Right lobe of liver (tissue), 6 donors: ENCODE measurements around the gene SMIM10. TPM values are rescaled to one million over a fixed set of nuclear protein-coding genes. Genes with fewer than 3 reads are reported as not detected.

Experiments used
- ATAC-seq, 4 donors: fragments of 200-7000 bp; cut with Tn5 transposase; one replicate each; pipeline ENCODE4 v1.9.1; 2020; ENCODE audit warnings: mild to moderate bottlenecking in 4 of 4, moderate library complexity in 4 of 4
- DNase-seq, 3 donors: peaks; one replicate each; pipeline ENCODE4 v3.0.0-alpha.2; 2020
- H3K27ac ChIP-seq, 3 donors: fragments of 200-600 bp; one replicate each; pipeline ENCODE4 v1.8.0; 2022
- H3K27me3 ChIP-seq, 2 donors: fragments of 200-600 bp; one replicate each; pipeline ENCODE4 v1.8.0; 2022
- H3K36me3 ChIP-seq, 4 donors: fragments of 200-600 bp; sonication (generic) in 1 of 4; one replicate each; pipeline versions ENCODE4 v1.5.1 to v1.8.0; 2017 to 2022; ENCODE audit warnings: control low read depth in 1 of 4
- H3K4me1 ChIP-seq, 4 donors: fragments of 200-600 bp; sonication (generic) in 1 of 4; one replicate each; pipeline versions ENCODE4 v1.5.1 to v1.8.0; 2017 to 2022; ENCODE audit warnings: control low read depth in 1 of 4
- H3K4me3 ChIP-seq, 3 donors: fragments of 200-600 bp; one replicate each; pipeline ENCODE4 v1.8.0; 2022
- H3K9me3 ChIP-seq, 4 donors: fragments of 200-600 bp; sonication (generic) in 1 of 4; one replicate each; pipeline versions ENCODE4 v1.5.1 to v1.8.0; 2017 to 2022; ENCODE audit warnings: control low read depth in 1 of 4
- POLR2A ChIP-seq: fragments of 450-650 bp; IDR thresholded peaks from one replicate; pipeline ENCODE4 v1.6.1; 2017; ENCODE audit warnings: antibody characterized with exemption, mild to moderate bottlenecking
- WGBS: methylation state at CpG from one replicate; pipeline ENCODE4 v1.1.6; 2018; ENCODE audit warnings: low coverage, low lambda C conversion rate; ENCODE audit not compliant: insufficient coverage; ENCODE audit errors: missing lambda C conversion rate; 5-methylcytosine and 5-hydroxymethylcytosine counted together
- intact Hi-C, 2 donors: fragments of 100-400 bp; cut with DNase I; formaldehyde crosslinking; loops; one replicate each; pipeline versions ENCODE4 v1.11.2 to v1.14.1; 2022
- total RNA-seq, 6 experiments: library from RNA; depleted of rRNA in 2 of 6; stranded (reverse); fragments of >200 nt in 2 of 6; fragmentation: NEBNext Ultra II Directional in 3 of 6; extraction: Animal tissue kit (Norgen Biotek cat#: 25700) in 3 of 6; gene quantifications; one replicate each; pipeline versions ENCODE4 v1.1.0 to v1.2.4, GENCODE V29; 2016 to 2023
- TF ChIP-seq, protein P1 (sequence below), 4 donors: fragments of 200-600 bp in 3 of 4; fragments of 450-650 bp in 1 of 4; IDR thresholded peaks; one replicate each; pipeline versions ENCODE4 v1.5.1 to v1.8.0; 2016 to 2022; ENCODE audit warnings: antibody characterized with exemption in 4 of 4, mild to moderate bottlenecking in 2 of 4
- donor health status: DM: no; HTN: yes; CAD: no.
- donor health status: DM: no; HTN: no; CAD: no.
- donor health status: DM: no; HTN: no; CAD: no.
- donor health status: DM: no; HTN: yes; CAD: no.
- donor health status: DM: no; HTN: yes; CAD: no.

SMIM10 gene
- total RNA-seq, 6 experiments from 2014 or later = 0.13 to 0.86 (median 0.32) TPM

DNA sequence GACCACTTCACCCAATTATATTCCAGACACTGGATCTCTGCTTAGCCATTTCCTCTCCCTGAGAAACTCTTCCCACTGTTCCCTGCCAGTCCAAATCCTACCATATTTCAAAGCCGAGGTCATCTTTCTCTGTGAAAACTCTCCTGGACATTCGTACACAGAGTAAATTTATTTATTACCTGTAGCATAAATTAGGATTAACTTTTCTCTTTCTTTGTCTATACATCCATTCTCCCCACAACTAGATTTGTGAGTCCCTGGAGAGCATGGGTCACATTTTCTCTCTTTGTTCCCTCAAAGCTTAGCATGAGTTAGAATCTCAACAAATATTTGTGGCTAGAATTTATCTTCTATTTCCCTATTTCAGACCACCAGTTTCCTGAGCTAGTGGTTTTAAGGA lies 27.8 kb upstream of the SMIM10 start:
- no peaks in the 10 kb centered on the region for H3K36me3 ChIP-seq
- ATAC-seq (no peak), DNase-seq (no peak)
- 61% methylated on average over 2 of the region's 2 CpGs for WGBS
- intact Hi-C loops = no loop called here
- TF ChIP-seq, protein P1, sequence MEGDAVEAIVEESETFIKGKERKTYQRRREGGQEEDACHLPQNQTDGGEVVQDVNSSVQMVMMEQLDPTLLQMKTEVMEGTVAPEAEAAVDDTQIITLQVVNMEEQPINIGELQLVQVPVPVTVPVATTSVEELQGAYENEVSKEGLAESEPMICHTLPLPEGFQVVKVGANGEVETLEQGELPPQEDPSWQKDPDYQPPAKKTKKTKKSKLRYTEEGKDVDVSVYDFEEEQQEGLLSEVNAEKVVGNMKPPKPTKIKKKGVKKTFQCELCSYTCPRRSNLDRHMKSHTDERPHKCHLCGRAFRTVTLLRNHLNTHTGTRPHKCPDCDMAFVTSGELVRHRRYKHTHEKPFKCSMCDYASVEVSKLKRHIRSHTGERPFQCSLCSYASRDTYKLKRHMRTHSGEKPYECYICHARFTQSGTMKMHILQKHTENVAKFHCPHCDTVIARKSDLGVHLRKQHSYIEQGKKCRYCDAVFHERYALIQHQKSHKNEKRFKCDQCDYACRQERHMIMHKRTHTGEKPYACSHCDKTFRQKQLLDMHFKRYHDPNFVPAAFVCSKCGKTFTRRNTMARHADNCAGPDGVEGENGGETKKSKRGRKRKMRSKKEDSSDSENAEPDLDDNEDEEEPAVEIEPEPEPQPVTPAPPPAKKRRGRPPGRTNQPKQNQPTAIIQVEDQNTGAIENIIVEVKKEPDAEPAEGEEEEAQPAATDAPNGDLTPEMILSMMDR (IDR thresholded peaks at IDR 0.05) = no peak
- no peak for TF ChIP-seq POLR2A
- H3K4me3 ChIP-seq = no peak overlapping the region
- no peaks in the 10 kb centered on the region for H3K27me3 ChIP-seq
- H3K27ac ChIP-seq = no peak overlapping the region
- no peaks in the 10 kb centered on the region for H3K9me3 ChIP-seq
- no peaks in the 10 kb centered on the region for H3K4me1 ChIP-seq

DNA sequence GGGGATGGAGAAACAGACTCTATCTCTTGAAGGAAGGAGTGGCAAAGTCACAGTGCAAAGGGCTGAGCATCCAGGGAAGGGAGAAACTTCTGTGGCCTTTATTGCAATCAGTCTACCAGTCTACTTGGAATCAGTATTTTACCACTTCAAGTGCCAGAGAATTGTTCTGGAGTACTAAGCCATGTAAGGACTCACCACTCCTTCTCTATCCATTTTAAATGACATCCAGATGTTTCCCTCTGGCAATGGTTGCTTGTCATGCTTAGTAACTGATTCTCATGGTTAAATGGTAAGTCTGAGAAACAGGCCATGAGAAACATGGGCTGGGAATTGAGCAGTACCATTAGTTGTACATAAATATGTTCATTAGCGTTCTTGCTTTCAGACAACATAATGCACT lies 21.1 kb upstream of the SMIM10 start:
- DNase-seq (no peak), ATAC-seq (no peak)
- 50% methylated on average over 1 of the region's 1 CpG for WGBS
- intact Hi-C loops = no loop called here
- TF ChIP-seq, protein P1 (IDR thresholded peaks at IDR 0.05) = no peak
- no peak for TF ChIP-seq POLR2A
- Histone ChIP-seq H3K27ac (no peak overlapping the region), H3K4me1 (no peaks in the 10 kb centered on the region), H3K9me3 (no peaks in the 10 kb centered on the region), H3K4me3 (no peak overlapping the region), H3K27me3 (no peaks in the 10 kb centered on the region), H3K36me3 (no peaks in the 10 kb centered on the region)

DNA sequence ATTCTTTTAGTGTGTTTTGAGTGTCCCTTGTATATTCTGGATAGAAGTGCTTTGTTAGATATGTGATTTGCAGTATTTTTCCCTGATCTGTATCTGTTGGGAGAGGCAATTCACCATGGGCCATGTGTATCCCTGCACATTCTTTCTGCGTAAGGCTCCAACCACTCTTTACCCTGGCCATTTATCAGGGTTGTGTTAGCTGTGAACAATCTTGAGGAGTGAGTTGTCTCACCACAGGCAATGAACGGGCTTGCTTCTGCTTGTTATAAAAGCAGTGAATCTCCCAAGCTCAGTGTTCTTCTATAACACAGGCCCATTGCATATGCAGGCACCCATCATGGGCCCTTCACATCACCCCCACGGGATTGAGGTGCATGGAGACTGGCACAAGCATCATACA lies 18.9 kb upstream of the SMIM10 start:
- 26% methylated on average over 3 of the region's 3 CpGs for WGBS
- H3K36me3 ChIP-seq = no peaks in the 10 kb centered on the region

DNA sequence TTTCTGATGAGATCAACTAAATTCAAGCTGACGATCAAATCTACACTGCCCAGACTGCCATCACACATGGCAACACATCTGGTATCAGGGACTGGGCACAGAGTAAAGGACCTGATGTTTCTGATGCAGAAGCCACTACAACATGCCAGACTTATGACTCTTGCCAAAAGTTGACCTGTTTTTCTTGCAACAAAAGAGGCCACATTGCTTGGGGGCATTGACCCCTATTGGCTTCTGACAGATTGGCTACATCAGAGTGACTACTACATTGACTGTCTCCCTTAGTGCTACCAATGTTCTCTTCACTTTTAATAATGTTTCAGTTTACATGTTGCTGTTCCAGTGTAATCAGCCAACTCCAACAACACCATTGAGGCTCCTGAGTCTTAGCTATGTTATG lies 15.3 kb upstream of the SMIM10 start:
- 100% methylated on average over 1 of the region's 1 CpG for WGBS
- Histone ChIP-seq H3K9me3 (no peaks in the 10 kb centered on the region), H3K4me1 (no peaks in the 10 kb centered on the region), H3K27me3 (no peaks in the 10 kb centered on the region), H3K36me3 (no peaks in the 10 kb centered on the region), H3K27ac (no peak overlapping the region), H3K4me3 (no peak overlapping the region)
- no peak for ATAC-seq
- TF ChIP-seq, protein P1 (IDR thresholded peaks at IDR 0.05) = no peak
- TF ChIP-seq POLR2A = no peak
- no peak for DNase-seq
- intact Hi-C loops = no loop called here

More for the DNA sequence above, 18.9 kb upstream of the SMIM10 start:
- H3K27ac ChIP-seq = no peak overlapping the region
- H3K4me1 ChIP-seq = no peaks in the 10 kb centered on the region
- intact Hi-C loops = no loop called here
- TF ChIP-seq, protein P1 (IDR thresholded peaks at IDR 0.05) = no peak
- no peak for TF ChIP-seq POLR2A
- H3K27me3 ChIP-seq = no peaks in the 10 kb centered on the region
- H3K4me3 ChIP-seq = no peak overlapping the region
- ATAC-seq (no peak), DNase-seq (no peak)
- H3K9me3 ChIP-seq = no peaks in the 10 kb centered on the region

DNA sequence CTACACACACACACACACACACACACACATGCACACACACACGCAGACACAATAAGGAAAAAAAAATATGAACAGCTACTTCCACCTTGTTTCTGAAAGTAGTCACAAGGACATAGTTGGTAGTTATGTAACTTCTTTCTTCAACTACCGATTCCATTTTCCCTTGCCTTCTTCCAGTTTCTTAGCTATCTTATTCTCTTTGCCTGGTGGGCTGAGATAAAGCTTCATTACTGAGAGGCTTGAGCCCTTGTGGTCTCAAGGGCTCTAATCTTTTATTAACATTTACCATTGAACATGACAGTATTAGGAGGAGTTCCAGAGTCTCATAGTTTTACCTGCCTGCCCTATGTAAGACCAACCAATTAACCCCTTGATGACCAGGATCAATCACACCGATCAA lies 8.9 kb upstream of the SMIM10 start:
- no peak for ATAC-seq
- WGBS = 57% methylated on average over 3 of the region's 3 CpGs
- no peaks in the 10 kb centered on the region for H3K27me3 ChIP-seq
- H3K27ac ChIP-seq = no peak overlapping the region
- no peak overlapping the region for H3K4me3 ChIP-seq
- TF ChIP-seq POLR2A = no peak
- TF ChIP-seq, protein P1 (IDR thresholded peaks at IDR 0.05) = no peak
- H3K4me1 ChIP-seq = no peaks in the 10 kb centered on the region
- no peak for DNase-seq
- no peaks in the 10 kb centered on the region for H3K36me3 ChIP-seq
- no peaks in the 10 kb centered on the region for H3K9me3 ChIP-seq
- intact Hi-C loops = no loop called here
